HG03571 (cell line): ENCODE data around the gene HSPA12B.
A peak's percentile ranks its signal among the peaks of the same experiment; 100 is the strongest.

ENCODE experiments used
- ATAC-seq: cut with Tn5 transposase; IDR thresholded peaks from one replicate; pipeline ENCODE4 v1.9.1; 2021; ENCODE audit not compliant: unreplicated experiment

Gene HSPA12B

DNA sequence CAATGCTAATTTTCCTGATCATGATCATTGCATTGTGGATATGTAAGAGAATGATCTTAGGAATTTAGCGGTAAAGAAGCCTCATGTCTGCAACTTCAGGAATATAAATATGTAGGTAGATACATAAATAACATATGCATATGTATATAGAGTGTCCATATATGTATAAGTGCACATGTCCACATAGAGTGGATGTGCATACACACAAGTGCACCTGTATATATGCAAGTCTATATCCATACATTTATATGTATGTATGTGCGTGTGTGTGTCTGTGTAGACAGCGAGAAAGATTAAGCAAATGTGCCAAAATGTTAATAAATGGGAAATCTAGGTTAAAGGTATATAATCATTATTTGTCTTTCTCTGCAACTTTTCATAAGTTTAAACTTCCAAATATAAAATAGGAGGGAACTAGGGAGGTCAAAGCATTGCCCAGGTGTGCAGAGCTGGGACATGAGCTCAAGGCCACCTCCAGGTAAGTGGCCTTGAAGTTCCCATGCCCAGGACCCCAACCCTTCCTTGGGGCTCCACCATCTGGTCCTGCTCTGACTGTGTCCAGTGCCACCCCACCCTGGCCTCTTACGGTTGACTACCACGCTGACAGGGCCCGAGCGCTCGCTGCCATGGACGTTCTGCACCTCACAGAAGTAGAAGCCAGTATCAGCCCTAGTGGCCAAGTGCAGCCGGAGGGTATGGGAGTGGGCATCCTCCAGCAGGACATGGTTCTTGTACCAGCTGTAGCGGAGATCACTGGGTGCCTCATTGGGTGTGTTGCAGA is 29.7 kb upstream of the HSPA12B start:
- no peak for ATAC-seq

DNA sequence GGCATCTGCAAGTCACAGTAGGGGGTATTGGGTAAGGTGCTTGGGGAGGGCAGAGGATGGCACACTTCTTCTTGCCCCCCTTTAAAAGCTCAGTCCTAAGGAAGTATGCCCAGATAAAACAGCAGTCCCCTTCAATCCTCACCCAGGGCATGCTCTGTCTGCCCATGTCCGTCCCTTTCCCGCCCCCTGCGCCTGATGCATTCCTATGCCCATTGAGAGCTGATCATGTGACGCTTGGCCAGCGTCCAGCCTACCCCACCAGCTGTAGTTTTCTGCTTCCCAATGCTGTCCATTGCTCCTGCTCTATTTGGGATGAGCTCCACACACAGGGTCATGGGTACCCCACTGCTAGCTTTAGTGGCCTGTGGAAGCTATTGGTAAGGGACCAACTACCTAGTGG is 28.4 kb upstream of the HSPA12B start:
- no peak for ATAC-seq

DNA sequence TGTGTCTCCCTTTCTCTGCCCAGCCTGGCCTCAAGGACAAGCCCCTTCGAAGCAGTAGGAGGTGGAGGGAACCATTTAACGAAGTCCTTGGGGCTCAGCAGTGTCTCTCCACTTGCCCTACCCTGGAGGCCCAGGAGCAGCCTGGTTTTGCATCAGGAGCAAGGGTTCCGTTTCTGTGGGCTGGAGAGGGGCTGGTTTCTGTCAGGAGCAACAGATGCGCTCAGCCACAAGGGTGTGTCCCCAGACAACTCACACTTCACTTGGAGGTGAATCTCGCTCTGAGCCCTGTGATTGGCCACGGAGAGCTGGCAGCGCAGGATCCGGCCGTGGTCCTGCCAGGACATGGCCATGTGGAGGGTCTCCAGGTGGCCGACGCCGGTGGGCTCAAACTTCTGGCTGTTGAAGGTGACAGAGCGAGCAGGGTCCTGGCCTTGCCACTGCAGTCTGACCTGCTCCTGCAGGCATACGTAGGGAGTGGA is 27.0 kb upstream of the HSPA12B start:
- no peak for ATAC-seq

DNA sequence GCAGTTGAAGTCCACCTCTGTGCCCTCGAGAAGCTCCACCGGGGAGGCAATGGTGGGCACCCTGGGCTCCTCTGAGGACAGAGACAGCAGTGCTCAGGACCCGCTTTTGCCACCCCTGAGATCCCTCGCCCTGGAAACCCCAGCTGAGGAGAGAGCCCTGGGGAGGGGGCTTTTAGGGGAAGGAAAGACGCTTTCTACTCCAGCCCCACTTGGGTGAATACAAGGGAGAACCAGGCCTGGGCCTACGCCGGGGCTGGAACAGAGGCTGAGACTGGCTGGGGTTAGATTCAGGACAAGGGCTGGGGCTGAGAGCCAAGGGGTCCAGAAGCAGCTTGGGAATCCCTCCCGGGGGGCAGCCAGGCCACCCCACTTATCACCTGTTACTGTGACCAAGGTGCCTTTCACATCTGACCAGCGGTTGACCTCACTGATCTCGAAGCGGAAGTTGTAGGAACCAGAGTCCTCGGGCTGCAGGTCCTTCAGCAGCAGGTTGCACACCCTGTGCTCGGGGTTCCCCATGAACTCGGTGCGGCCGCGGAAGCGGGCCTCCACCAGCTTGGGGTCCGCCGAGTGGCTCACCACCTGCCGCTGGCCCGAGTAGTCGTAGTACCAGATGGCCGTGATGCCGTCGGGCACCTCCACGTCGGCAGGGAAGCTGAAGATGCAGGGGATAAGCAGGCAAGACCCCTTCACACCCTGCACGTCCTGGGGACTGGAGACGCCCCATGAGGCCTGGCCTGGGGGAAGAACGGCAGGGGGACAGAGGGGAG is 26.3 kb upstream of the HSPA12B start:
- ATAC-seq, result no peak

DNA sequence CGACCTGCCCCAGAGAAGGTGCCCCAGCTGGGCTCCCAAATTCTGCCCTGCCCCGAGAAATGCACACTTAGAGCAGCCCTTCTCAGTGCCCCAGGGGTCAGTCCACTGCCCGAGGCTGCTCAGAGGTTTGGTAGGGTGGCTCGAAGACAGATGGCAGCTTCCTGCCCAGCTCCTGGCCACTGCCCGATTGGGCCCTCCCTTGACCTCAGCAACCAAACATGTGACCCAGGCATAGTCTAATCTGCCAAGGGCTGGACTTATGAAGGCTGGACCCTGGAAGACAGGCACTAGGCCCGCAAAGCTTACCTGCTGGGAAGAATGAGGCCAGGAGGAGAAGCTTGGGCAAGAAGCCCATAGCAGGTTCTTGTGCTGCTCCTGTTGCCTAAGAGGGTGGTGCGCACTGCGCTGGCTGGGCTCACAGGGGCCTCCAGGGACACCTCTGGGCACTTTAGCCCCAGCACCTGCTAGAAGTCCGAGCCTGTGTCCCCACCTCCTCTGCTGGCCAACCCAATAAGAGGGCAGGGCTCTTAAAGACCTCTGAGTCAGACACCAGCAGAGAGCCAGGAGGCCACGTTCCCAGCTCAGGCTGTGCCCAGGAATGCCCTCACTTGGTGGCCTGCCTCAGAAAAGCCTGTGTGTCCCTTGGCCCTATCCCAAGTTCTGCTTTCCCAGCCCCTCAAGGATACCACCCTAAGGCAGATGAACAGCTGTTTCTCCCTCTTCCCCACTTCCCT is 25.5 kb upstream of the HSPA12B start:
- ATAC-seq, result no peak

DNA sequence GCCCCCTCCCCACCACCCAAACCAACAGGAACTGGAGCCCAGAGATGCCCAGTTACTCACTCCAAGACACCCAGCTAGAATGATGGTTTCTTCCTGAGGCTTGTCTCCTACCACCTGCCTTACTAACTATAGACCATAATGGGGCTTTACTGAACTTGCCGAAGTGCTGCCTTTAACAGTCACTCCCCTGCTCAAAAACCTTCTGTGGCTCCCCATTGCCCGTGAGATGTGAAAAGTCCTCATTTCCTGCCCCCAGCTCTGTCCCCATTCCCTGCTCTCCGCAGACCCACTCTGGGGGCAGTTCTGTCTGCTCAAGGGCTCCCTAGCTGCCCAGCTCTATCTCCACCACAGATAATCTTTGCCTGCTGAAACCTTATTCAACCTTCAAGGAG is 25.0 kb upstream of the HSPA12B start:
- no peak for ATAC-seq

DNA sequence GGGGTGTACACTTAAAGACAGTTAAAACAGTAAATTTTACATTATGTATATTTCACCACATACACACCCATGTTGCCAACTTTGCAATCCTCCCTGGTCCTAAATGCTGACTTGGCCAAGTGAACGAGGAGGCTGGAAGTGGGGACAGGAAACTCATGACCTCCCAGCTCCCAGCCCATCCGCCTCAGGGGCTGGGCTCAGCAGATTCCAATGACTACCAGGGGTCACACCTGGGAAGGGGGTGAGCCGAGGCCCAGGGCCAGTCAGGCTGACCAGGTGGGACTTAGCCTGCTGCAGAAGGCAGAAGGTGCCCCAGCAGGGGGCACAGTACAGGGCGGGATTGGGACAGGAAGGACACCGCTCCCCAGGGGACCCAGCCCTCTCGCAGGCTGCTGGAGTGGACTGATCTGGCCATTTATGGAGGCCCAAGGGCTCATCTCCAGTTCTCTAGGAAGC is 22.4 kb upstream of the HSPA12B start:
- no peak for ATAC-seq

DNA sequence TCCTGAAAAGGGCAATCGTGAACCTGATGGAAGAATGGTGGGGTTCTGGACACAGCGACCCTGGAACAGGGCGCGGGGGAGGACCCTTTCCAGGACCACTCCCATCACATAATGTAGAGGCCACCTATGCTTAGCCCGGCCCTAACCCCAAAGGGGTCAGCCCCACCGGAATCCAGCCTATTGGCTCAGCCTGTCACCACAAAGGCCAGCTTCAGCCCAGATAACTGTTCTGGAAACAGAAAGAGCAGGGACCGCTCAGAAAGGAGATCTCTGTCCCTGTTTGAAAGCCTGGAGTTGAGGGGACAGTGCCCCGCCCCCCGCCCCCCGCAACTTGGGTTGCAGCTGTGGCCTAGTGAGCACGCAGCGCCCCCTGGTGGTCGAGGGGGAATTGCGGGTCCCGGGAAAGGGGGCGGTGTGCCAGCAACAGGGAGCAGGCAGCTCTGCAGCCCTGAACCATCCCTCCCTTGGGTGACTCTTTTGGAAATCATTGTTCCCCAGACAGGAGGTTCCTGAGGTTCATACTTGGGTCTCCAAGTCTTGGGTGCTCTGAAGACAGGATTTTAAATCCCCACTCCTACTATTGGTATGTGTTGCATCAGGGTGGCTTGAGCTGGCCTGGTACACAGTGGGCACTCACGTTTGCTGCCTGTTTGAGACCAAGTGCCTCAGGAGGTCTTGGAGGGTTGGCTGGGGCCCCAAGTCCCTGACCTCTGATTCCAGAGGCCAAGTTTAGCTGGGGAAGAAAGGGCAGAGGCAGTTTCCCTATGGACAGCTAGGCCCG is 21.6 kb upstream of the HSPA12B start:
- ATAC-seq, result peak; percentile 53

DNA sequence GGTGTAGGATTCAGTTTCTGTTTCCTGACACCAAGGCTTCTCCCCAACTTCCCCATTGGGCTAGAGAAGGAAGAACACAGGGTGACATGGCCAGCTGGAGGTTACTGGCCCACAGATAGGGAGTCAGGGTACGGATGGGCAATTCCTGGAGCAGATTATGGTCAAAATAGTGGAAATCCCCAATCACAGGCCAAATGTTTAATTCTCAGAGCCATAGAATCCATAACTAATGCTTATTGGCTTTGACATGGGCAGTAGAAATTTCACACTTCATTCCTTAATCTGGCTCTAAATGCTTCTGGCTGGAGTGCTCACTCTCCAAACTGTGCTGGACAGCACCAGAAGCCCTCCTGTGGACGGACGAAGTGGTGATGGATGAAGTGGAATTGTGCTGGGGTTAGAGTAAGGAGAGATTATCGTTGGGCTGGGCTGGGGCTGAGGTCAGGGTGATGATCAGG is 21.0 kb upstream of the HSPA12B start:
- ATAC-seq, result no peak

DNA sequence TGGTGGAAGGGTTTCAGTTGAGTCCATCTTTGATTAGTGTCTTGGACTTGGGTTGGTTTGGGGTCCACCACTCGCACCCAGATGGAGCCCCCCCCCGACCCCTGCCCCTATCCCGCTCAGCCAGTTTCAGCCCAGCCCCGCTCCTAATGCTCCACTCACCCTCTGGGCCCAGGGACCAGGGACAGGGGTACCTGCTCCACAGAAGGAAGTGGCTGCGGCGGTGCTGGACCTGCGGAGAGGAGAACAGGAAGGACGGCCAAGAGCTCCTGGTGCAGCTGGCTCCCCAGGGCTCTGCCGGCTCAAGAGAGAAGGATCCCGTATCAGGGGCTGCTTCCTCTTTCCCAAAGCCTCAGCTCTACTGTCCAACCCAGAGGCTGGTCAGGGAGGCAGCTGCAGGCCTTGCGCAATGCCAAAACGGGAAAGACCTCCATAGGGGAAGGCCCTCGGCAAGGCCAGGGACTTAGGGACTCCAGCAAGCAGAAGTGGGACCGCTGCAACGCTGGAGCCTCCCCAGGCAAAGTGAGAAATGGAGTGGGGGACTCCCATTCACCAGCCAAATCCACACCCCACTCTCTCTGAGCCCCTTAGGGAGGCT is 20.1 kb upstream of the HSPA12B start, which contains the start of gene SIGLEC1:
Gene SIGLEC1 (minus strand): TSS at position 322 of the 595 bp plus-strand sequence. CDS start 5,472 bp downstream, outside the sequence.
- no peak for ATAC-seq

DNA sequence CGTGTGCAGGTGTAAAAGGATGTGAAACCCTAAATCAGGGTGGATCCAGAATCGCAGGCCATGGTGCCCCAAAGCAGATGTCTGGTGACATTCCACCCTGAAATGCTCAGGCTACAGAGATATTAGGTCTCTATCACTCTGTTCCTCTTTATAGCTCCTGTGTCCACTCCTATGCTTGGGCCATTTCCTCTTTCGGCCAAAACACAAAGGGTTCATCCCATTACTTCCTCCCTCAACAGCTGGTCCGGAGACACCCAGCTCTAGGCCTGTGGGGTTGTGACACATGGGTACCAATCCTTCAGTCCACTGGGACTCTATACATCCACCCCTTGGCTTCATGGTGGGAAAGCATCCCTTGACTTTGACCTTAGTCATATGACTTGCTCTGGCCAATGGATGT is 18.4 kb upstream of the HSPA12B start:
- ATAC-seq, result no peak

DNA sequence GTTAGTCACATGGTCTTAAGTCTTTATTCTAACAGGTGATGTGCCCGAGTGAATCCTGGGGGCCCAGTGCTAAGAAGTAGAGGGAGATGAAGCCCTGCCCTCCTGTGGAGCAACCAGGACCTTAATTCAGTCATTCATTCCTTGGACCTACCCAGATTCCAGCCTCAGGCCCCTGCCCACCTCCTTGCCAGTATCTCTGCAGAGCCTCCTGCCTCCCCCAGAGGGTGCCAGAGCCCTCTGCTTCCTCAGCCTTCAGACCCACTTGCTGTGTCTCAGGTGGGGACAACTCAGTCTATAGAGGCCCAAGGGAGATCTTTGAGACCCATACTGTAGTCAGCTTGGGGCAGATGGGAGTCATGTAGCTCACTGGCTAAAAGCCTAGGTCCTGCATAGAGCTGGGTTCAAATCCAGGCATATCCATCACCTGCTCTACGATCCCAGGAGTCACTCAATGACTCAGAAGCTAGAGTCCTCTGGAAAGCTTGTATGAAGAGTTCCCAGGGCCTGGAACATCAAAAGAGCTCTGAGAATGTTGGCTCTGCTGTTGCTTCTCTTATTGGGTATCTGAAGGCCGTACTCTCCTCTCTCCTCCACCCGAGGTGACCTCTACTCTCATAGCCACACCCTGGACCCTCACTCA is 16.2 kb upstream of the HSPA12B start:
- no peak for ATAC-seq

DNA sequence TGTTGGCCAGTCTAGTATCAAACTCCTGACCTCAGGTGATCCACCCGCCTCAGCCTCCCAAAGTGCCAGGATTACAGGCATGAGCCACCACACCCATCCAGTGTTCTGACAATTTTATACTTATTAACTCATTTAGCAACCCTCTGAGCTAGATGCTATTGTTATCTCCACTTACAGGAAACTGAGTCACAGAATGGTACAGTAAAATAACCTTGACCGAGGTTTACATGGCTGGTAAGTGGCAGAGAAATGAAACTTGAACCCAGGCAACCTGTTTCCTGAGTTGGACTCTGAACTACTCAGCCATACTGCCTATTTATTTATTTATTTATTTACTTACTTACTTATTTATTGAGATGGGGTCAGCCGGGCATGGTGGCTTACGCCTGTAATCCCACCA is 13.4 kb upstream of the HSPA12B start:
- no peak for ATAC-seq

DNA sequence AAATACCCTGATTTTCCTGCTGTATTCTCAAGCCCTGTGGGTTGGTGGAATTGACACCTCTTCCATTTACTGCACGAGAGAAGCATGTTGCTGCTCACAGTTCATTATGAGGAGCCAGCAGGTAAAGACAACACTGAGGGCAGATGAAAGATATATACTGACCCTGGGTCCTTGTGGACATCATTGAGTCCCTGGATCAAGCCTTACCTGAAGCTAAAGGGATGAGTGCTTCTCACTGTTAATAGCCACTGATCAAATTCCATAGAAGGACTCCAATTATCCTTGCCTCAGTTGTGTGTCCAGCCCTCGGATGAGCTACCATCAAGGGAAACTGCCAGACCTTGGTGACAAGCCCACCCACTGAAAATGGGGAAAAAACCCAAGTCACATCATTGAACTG is 12.4 kb upstream of the HSPA12B start:
- no peak for ATAC-seq

DNA sequence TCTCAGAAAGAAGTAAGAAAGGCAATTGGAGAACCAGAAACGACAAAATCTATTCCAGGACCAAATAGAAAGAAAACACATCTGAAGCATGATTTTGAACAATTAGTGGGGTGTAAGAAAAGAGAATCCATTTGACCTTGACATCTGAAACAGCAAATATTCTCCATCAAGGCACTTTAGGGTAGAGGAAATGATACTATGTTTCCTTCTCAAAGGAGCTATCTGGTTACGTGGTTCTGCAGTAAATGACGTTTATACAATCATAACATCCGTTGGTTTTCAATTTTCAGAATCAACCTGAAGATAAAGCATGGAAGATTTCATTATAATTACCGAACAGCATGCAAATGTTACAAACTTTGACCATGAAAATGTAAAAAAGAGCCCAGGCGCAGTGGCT is 11.9 kb upstream of the HSPA12B start:
- no peak for ATAC-seq

DNA sequence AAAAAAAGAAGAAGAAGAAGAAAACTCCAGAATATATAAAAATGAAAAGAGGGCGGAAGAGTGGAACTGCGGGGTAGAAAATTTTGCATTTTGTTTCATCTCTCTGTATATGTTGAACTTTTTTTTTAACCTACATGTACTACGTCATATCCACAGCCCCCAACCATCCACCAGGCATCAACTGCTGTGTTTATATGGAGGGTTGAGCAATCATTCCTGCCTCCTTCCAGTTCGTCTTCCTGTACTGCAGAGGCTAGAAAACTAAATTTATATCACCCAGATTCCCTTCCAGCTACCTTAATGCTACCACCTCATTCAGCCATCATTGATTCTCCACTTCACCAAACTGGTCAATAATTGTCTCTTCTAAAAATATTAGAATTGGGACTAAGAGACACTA is 10.6 kb upstream of the HSPA12B start:
- ATAC-seq, result no peak

DNA sequence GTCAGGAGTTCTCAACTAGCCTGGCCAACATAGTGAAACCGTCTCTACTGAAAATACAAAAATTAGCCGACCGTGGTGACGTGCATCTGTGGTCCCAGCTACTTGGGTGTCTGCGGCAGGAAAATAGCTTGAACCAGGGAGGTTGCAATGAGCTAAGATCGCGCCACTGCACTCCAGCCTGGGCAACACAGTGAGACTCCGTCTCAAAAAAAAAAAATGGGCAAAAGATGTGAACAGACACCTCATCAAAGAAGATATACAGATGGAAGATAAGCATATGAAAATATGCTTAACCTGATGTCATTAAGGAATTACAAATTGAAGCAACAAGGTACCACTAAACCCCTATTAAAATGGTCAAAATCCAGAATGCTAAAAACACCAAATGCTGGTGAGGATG is 9.2 kb upstream of the HSPA12B start:
- ATAC-seq, result no peak

DNA sequence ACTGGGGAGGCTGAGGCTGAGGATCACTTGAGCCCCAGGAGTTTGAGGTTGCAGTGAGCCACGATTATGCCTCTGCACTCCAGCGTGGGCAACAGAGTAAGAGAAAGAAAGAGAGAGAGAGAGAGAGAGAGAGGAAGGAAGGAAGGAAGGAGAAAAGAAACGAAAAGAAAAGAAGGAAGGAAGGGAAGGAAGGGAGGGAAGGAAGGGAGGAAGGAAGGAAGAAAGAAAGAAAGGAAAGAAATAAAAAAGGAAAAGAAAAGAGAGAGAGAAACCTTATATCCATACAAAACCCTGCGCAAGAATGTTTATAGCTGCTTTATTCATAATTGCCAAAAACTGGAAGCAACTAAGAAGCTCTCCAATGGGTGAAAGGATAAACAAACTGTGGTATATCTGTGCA is 8.1 kb upstream of the HSPA12B start:
- ATAC-seq, result no peak

DNA sequence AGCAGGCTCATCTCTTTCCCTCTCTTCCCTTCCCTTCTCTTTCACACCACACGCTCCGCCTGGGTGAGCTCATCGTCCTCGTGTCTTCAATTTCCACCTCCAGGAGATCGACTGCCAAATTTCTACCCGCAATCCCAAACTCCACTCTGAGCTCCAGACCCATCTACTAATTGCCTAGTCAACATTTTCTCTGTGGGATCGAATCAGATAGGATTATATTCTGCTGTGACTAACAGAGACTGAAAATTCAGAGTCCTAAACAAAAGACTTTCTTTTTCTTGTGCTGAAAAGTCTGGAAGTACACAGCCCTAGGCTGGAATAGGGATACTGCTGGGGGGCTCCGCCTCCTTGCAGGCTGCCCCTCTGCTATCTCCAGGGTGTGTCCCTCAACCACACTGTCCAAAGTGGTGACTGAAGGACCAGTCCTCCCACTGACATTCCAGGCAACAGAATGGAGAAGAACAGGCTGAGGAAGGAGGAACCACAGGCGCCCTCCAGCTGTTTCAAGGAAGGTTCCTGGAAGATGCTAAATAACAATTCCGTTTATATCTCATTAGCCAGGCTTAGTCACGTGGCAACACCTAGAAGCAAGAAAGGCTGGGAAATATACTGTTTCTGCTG is 5.0 kb upstream of the HSPA12B start:
- ATAC-seq, result no peak
